IMR-90 (cell line): Measurements from ENCODE around the gene VPS13C. TPM values are rescaled to one million over a fixed set of nuclear protein-coding genes. Genes with fewer than 3 reads are reported as not detected.

ENCODE experiments used
- ATAC-seq: fragments of 200-7000 bp; cut with Tn5 transposase; 2 replicates; pipeline ENCODE4 v1.9.1; 2020; ENCODE audit warnings: low read depth, mild to moderate bottlenecking, moderate library complexity
- BruUV-seq: library from RNA; stranded (reverse); fragments of 400-500 nt; replicated peaks from 2 replicates; lab custom pipeline; 2021; lab: Mats Ljungman, UMichigan
- CTCF ChIA-PET: fragments of 300-600 bp; formaldehyde crosslinking; extraction: SDS; loops from one replicate; lab custom pipeline; 2021; ENCODE audit warnings: antibody characterized with exemption; lab: Yijun Ruan, JAX
- POLR2A ChIA-PET: fragments of 300-600 bp; sonication (Branson Sonifier 250); formaldehyde crosslinking; loops from one replicate; lab custom pipeline; 2022; ENCODE audit warnings: antibody characterized with exemption; ENCODE audit not compliant: unreplicated experiment; lab: Charles Lee
- DNase-seq: peaks from one replicate; pipeline ENCODE4 v3.0.0; 2013
- H2AFZ ChIP-seq: replicated peaks from 2 replicates; pipeline ENCODE3; 2013; ENCODE audit warnings: low read length, mild to moderate bottlenecking; ENCODE audit not compliant: poor library complexity
- H2AK5ac ChIP-seq: 2 replicates; pipeline ENCODE4 v1.6.1; 2013; ENCODE audit warnings: low read depth, low read length, inconsistent platforms
- H2AK9ac ChIP-seq: replicated peaks from 2 replicates; pipeline ENCODE3; 2013; ENCODE audit warnings: mild to moderate bottlenecking, low read depth, low read length, moderate library complexity; ENCODE audit not compliant: poor library complexity
- H2BK120ac ChIP-seq: 2 replicates; pipeline ENCODE4 v1.6.1; 2013; ENCODE audit warnings: low read depth, low read length, inconsistent platforms
- H2BK15ac ChIP-seq: 3 replicates; pipeline ENCODE4 v1.6.1; 2013; ENCODE audit warnings: low read depth, low read length, inconsistent platforms
- H2BK20ac ChIP-seq: 2 replicates; pipeline ENCODE4 v1.6.1; 2013; ENCODE audit warnings: low read depth, mild to moderate bottlenecking, inconsistent platforms, low read length, moderate library complexity
- H2BK5ac ChIP-seq: 2 replicates; pipeline ENCODE4 v1.6.1; 2013; ENCODE audit warnings: mild to moderate bottlenecking, low read depth, low read length, inconsistent platforms; ENCODE audit not compliant: poor library complexity, severe bottlenecking
- H3K14ac ChIP-seq: replicated peaks from 2 replicates; pipeline ENCODE4 v1.6.1; 2013; ENCODE audit warnings: low read depth, low read length, inconsistent platforms
- H3K18ac ChIP-seq: 2 replicates; pipeline ENCODE4 v1.6.1; 2013; ENCODE audit warnings: low read depth, low read length, control low read depth
- H3K23ac ChIP-seq: 2 replicates; pipeline ENCODE4 v1.6.1; 2013; ENCODE audit warnings: low read depth, low read length, inconsistent platforms
- H3K27ac ChIP-seq: 2 replicates; pipeline ENCODE4 v1.5.1; 2013; ENCODE audit warnings: mild to moderate bottlenecking, control low read depth, low read length; ENCODE audit not compliant: insufficient read depth
- H3K27me3 ChIP-seq: 2 replicates; pipeline ENCODE4 v1.6.1; 2013; ENCODE audit warnings: low read length; ENCODE audit not compliant: control insufficient read depth, insufficient read depth
- H3K36me3 ChIP-seq: 2 replicates; pipeline ENCODE4 v1.6.1; 2013; ENCODE audit warnings: low read length, mixed read lengths; ENCODE audit not compliant: control insufficient read depth, insufficient read depth
- H3K4ac ChIP-seq: 2 replicates; pipeline ENCODE4 v1.6.1; 2013; ENCODE audit warnings: low read depth, low read length, inconsistent platforms
- H3K4me1 ChIP-seq: 2 replicates; pipeline ENCODE4 v1.6.1; 2013; ENCODE audit warnings: low read length, mixed read lengths; ENCODE audit not compliant: control insufficient read depth, insufficient read depth
- H3K4me2 ChIP-seq: 2 replicates; pipeline ENCODE4 v1.6.1; 2013; ENCODE audit warnings: low read depth, mild to moderate bottlenecking, control low read depth, low read length, moderate library complexity
- H3K4me3 ChIP-seq: 2 replicates; pipeline ENCODE4 v1.5.1; 2013; ENCODE audit warnings: low read depth, mild to moderate bottlenecking, control low read depth, low read length, moderate library complexity; ENCODE audit not compliant: insufficient read depth
- H3K56ac ChIP-seq: 2 replicates; pipeline ENCODE4 v1.6.1; 2013; ENCODE audit warnings: low read length, inconsistent platforms; ENCODE audit not compliant: insufficient read depth; ENCODE audit errors: extremely low read depth
- H3K79me1 ChIP-seq, 2 experiments: 2 replicates each; pipeline ENCODE4 v1.6.1; 2013; ENCODE audit warnings: low read length in 2 of 2, inconsistent platforms in 1 of 2, low read depth in 1 of 2
- H3K9ac ChIP-seq: 2 replicates; pipeline ENCODE4 v1.6.1; 2013; ENCODE audit warnings: low read depth, low read length, control low read depth
- H3K9me1 ChIP-seq: 2 replicates; pipeline ENCODE4 v1.6.1; 2013; ENCODE audit warnings: low read length, inconsistent platforms; ENCODE audit not compliant: insufficient read depth
- H3K9me3 ChIP-seq: 2 replicates; pipeline ENCODE4 v1.6.1; 2013; ENCODE audit warnings: low read length; ENCODE audit not compliant: control insufficient read depth, insufficient read depth
- H4K20me1 ChIP-seq: 2 replicates; pipeline ENCODE4 v1.6.1; 2013; ENCODE audit warnings: low read length, inconsistent platforms; ENCODE audit not compliant: insufficient read depth
- H4K5ac ChIP-seq: 2 replicates; pipeline ENCODE4 v1.6.1; 2013; ENCODE audit warnings: mild to moderate bottlenecking, low read depth, low read length, control low read depth
- H4K8ac ChIP-seq, 2 experiments: 2 replicates each; pipeline ENCODE4 v1.6.1; 2013; ENCODE audit warnings: low read depth in 2 of 2, low read length in 2 of 2, control low read depth in 1 of 2, inconsistent platforms in 1 of 2
- H4K91ac ChIP-seq: 2 replicates; pipeline ENCODE4 v1.6.1; 2013; ENCODE audit warnings: low read depth, low read length, inconsistent platforms; ENCODE audit not compliant: insufficient read depth
- BHLHE40 ChIP-seq: fragments of 150-350 bp; IDR thresholded peaks from 2 replicates; pipeline ENCODE4 v1.6.1; 2016; ENCODE audit warnings: mild to moderate bottlenecking, low read depth, low read length
- CHD1 ChIP-seq: IDR thresholded peaks from 2 replicates; pipeline ENCODE4 v1.6.1; 2012; ENCODE audit warnings: low read depth, low read length, improper control_type of control experiment
- CTCF ChIP-seq: conservative IDR thresholded peaks from 2 replicates; pipeline ENCODE4 v1.5.1; 2012; ENCODE audit warnings: mild to moderate bottlenecking, low read depth, low read length, improper control_type of control experiment
- ELK1 ChIP-seq: fragments of 150-350 bp; IDR thresholded peaks from 2 replicates; pipeline ENCODE4 v1.6.1; 2016; ENCODE audit warnings: low read depth, mild to moderate bottlenecking, low read length, moderate library complexity, borderline replicate concordance
- MAZ ChIP-seq: IDR thresholded peaks from 2 replicates; pipeline ENCODE4 v1.6.1; 2012; ENCODE audit warnings: low read depth, mild to moderate bottlenecking, low read length, improper control_type of control experiment, moderate library complexity, borderline replicate concordance
- POLR2A ChIP-seq: IDR thresholded peaks from 2 replicates; pipeline ENCODE4 v1.6.1; 2012; ENCODE audit warnings: mild to moderate bottlenecking, low read depth, low read length
- RCOR1 ChIP-seq: IDR thresholded peaks from 2 replicates; pipeline ENCODE4 v1.6.1; 2012; ENCODE audit warnings: mild to moderate bottlenecking, low read length, improper control_type of control experiment; ENCODE audit not compliant: insufficient replicate concordance
- RFX5 ChIP-seq: IDR thresholded peaks from 2 replicates; pipeline ENCODE4 v1.8.0; 2012; ENCODE audit warnings: low read depth, mild to moderate bottlenecking, low read length, moderate library complexity
- WGBS, 2 experiments: methylation state at CpG; one replicate each; pipeline versions ENCODE4 v1.1.5 to v1.1.7; 2013; ENCODE audit warnings: missing lambda C conversion rate in 2 of 2; ENCODE audit not compliant: insufficient read length in 1 of 2; ENCODE audit errors: extremely low coverage in 2 of 2; 5-methylcytosine and 5-hydroxymethylcytosine counted together
- dilution Hi-C: fragments of 300-500 bp; cut with HindIII; formaldehyde crosslinking; loops from one replicate; pipeline ENCODE4 v1.14.3; 2018; ENCODE audit warnings: low sequenced_read_pairs; ENCODE audit not compliant: unreplicated experiment
- in situ Hi-C: fragments of 300-500 bp; cut with MboI; formaldehyde crosslinking; loops from 3 replicates; pipeline ENCODE4 v1.14.3; 2019; ENCODE audit warnings: low sequenced_read_pairs, inconsistent platforms, mixed read lengths
- intact Hi-C: fragments of 100-400 bp; cut with micrococcal nuclease; formaldehyde crosslinking; loops from 2 replicates; pipeline ENCODE4 v1.10.0; 2022
- polyA plus RNA-seq, 3 experiments: library from polyadenylated mRNA; depleted of rRNA; stranded (reverse); fragments of >200 nt; gene quantifications; 2 replicates each; pipeline ENCODE4 v1.2.3, GENCODE V29; 2012; ENCODE audit warnings: low replicate concordance in 1 of 3
- total RNA-seq: library from RNA; depleted of rRNA; stranded (reverse); fragments of >200 nt; gene quantifications from 2 replicates; pipeline ENCODE4 v1.2.3, GENCODE V29; 2012

VPS13C gene
- total and polyA plus RNA-seq, 2 of the 4 experiments (the other 2 are of a cell fraction) = 8.1 to 32.8 TPM

GRCh38 chr15:62050115-62050514 lies 10.1 kb downstream of the VPS13C start:
- Histone ChIP-seq H2BK20ac (no peak overlapping the region), H3K79me1 (peaks cover 24 to 26% of the 10 kb centered on the region in 2 experiments; a peak in 3 of 4 replicates), H3K4ac (no peak overlapping the region), H3K14ac (no peak overlapping the region), H4K91ac (no peak overlapping the region), H3K56ac (no peak overlapping the region), H4K20me1 (peaks cover 17% of the 10 kb centered on the region; the same call in 1 of the 2 replicates), H3K9me1 (peaks cover 2% of the 10 kb centered on the region; the same call in 1 of the 2 replicates), H2BK120ac (no peak overlapping the region), H3K4me1 (no peaks in the 10 kb centered on the region), H3K4me2 (no peak overlapping the region), H3K4me3 (no peak overlapping the region), H3K27me3 (no peaks in the 10 kb centered on the region), H4K8ac (no peak overlapping the region), H2AFZ (no peak overlapping the region), H2BK5ac (no peak overlapping the region), H2AK9ac (no peak overlapping the region), H4K5ac (no peak overlapping the region), H3K27ac (no peak overlapping the region), H3K36me3 (no peaks in the 10 kb centered on the region), H3K23ac (no peak overlapping the region), H3K9me3 (no peaks in the 10 kb centered on the region), H2BK15ac (no peak overlapping the region), H3K9ac (no peak overlapping the region), H2AK5ac (no peak overlapping the region), H3K18ac (no peak overlapping the region)
- ChIA-PET CTCF (no interaction called here), POLR2A (no interaction called here)
- no peak for DNase-seq
- no peak for ATAC-seq
- intact Hi-C loops (no loop called here), dilution Hi-C loops (no loop called here), in situ Hi-C loops (no loop called here)
- no peak for TF ChIP-seq MAZ
- TF ChIP-seq CTCF = no peak
- no peak for TF ChIP-seq BHLHE40
- no peak for TF ChIP-seq POLR2A
- TF ChIP-seq ELK1 = no peak
- no peak for TF ChIP-seq RFX5
- no peak for TF ChIP-seq CHD1
- TF ChIP-seq RCOR1 = no peak
- WGBS, 2 experiments = no CpG with 5 or more reads among the region's 1 CpG
- BruUV-seq = no TSS peak
